Measurements from ENCODE around the gene PIM1. TPM values are rescaled to one million over a fixed set of nuclear protein-coding genes. Genes with fewer than 3 reads are reported as not detected.

The PIM1 gene
- total RNA-seq: 10 to 100 TPM; 42.2 to 89.8 TPM
- polyA plus RNA-seq (ENCODE audit: insufficient read length in 6 of 6): 10 to 100 TPM; 13.1 to 21.5 (median 20.3) TPM
- long read RNA-seq, donor 1, transcript PIM1-201 (6 exons, 2,650 nt): major isoform, 14 of 36 reads
- long read RNA-seq, donor 1, partial matches to known transcripts: 21 of 36 reads
- long read RNA-seq, donor 1, other reads (novel, unspliced or antisense): 0 of 36 reads
- long read RNA-seq, donor 2, transcript PIM1-201 (6 exons, 2,650 nt): major isoform, 9 of 16 reads
- long read RNA-seq, donor 2, partial matches to known transcripts: 7 of 16 reads
- long read RNA-seq, donor 2, other reads (novel, unspliced or antisense): 0 of 16 reads
- long read RNA-seq, donor 3, partial matches to known transcripts: 0 of 4 reads
- long read RNA-seq, donor 3, other reads (novel, unspliced or antisense): 0 of 4 reads
- long read RNA-seq, donor 4, partial matches to known transcripts: 0 of 9 reads
- long read RNA-seq, donor 4, other reads (novel, unspliced or antisense): 7 of 9 reads
- long read RNA-seq, donor 5, transcript PIM1-201 (6 exons, 2,650 nt): major isoform, 6 of 6 reads
- long read RNA-seq, donor 5, partial matches to known transcripts: 0 of 6 reads
- long read RNA-seq, donor 5, other reads (novel, unspliced or antisense): 0 of 6 reads
- long read RNA-seq, donor 6, partial matches to known transcripts: 0 of 3 reads
- long read RNA-seq, donor 6, other reads (novel, unspliced or antisense): 0 of 3 reads
- long read RNA-seq, donor 7, partial matches to known transcripts: 0 of 2 reads
- long read RNA-seq, donor 7, other reads (novel, unspliced or antisense): 0 of 2 reads
- long read RNA-seq, donor 8, transcript PIM1-201 (6 exons, 2,650 nt): major isoform, 5 of 7 reads
- long read RNA-seq, donor 8, partial matches to known transcripts: 0 of 7 reads
- long read RNA-seq, donor 8, other reads (novel, unspliced or antisense): 0 of 7 reads
- long read RNA-seq, donor 9: 0 reads
- long read RNA-seq, donor 10, partial matches to known transcripts: 0 of 5 reads
- long read RNA-seq, donor 10, other reads (novel, unspliced or antisense): 1 of 5 reads
- long read RNA-seq, donor 11, transcript PIM1-201 (6 exons, 2,650 nt): major isoform, 7 of 7 reads
- long read RNA-seq, donor 11, partial matches to known transcripts: 0 of 7 reads
- long read RNA-seq, donor 11, other reads (novel, unspliced or antisense): 0 of 7 reads
- long read RNA-seq, donor 12, transcript PIM1-201 (6 exons, 2,650 nt): major isoform, 8 of 9 reads
- long read RNA-seq, donor 12, partial matches to known transcripts: 0 of 9 reads
- long read RNA-seq, donor 12, other reads (novel, unspliced or antisense): 0 of 9 reads

DNA sequence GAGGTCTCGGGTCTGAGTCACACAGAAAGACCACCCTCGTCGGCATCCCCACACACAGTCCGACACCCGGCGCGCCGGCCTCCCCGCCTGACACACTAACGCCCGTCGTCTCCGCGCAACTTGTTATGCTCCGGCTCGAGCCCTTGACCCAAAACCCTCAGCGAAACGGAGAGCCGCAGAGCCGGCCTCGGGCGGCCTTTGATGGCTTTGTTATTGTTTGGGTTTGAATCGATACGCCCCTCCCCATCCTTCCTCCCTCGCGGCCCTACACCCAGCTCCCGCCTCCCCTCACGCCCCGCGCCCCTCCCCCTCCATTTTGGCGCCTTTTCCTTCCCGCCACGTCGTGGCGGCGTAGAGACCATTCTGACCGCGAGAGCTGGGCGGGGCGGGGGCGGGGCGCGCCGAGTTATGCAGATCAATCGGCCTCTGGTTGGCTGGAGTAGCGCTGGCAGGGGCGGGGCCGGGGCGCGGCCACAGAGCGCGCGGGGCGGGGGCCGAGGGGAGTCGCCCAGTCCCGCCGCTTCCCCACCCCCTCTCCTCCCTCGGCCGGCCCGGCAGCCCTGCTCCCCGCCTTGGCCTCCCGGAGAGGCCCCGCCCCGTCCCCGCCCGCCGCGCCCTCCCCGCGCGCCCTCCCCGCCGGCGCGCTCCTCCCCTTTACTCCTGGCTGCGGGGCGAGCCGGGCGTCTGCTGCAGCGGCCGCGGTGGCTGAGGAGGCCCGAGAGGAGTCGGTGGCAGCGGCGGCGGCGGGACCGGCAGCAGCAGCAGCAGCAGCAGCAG lies at the start of gene PIM1:
Gene PIM1, plus strand, starts transcription at position 657 of the 777 bp plus-strand sequence. CDS start 424 bp downstream, outside the sequence.
- DNase-seq (peak; percentile 97 to 100 (median 99)), ATAC-seq (peak; percentile 87)
- Histone ChIP-seq H3K4me3 (peak within 1 kb of the TSS; percentile 73 to 95), H3K27ac (peak within 1 kb of the TSS; percentile 92 to 97), H3K27me3 (no peaks in the 10 kb centered on the region), H3K4me1 (peaks cover 0 to 37% of the 10 kb centered on the region in 2 donors), H3K36me3 (peaks cover 0 to 33% of the 10 kb centered on the region in 2 donors), H3K9me3 (no peaks in the 10 kb centered on the region)
- intact Hi-C loops (cut with DNase I): loop anchor here (5.0 to 10.0 kb wide), 3 partner anchors 115 to 145 kb away; no protein-coding TSS in a partner anchor
- TF ChIP-seq, protein P1, sequence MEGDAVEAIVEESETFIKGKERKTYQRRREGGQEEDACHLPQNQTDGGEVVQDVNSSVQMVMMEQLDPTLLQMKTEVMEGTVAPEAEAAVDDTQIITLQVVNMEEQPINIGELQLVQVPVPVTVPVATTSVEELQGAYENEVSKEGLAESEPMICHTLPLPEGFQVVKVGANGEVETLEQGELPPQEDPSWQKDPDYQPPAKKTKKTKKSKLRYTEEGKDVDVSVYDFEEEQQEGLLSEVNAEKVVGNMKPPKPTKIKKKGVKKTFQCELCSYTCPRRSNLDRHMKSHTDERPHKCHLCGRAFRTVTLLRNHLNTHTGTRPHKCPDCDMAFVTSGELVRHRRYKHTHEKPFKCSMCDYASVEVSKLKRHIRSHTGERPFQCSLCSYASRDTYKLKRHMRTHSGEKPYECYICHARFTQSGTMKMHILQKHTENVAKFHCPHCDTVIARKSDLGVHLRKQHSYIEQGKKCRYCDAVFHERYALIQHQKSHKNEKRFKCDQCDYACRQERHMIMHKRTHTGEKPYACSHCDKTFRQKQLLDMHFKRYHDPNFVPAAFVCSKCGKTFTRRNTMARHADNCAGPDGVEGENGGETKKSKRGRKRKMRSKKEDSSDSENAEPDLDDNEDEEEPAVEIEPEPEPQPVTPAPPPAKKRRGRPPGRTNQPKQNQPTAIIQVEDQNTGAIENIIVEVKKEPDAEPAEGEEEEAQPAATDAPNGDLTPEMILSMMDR (IDR thresholded peaks at IDR 0.05): no peak

DNA sequence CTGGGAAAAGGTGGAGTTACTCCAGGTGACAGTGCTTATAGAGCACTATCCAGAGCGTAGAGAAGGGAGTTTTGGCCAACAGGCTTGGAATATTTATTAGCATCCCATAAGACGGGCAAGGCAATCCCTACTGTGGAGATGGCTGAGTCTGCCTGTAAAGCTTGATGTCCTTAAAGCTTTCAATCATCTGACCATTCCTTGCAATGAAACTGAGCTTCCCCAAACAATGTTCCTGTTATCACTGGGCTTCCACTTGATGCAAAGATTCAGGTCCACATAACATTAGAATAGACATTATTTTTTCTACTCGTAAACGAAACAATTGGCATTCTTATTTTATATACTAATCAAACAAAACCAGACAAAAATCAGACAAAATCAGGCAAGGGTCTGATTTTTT lies 48.4 kb upstream of the PIM1 start:
- no peak overlapping the region for H3K27ac ChIP-seq
- TF ChIP-seq, protein P1 (IDR thresholded peaks at IDR 0.05): no peak
- intact Hi-C loops (cut with DNase I): no loop called here
- H3K4me1 ChIP-seq: peaks cover 0 to 13% of the 10 kb centered on the region in 2 donors
- DNase-seq: no peak
- no peak overlapping the region for H3K4me3 ChIP-seq
- no peaks in the 10 kb centered on the region for H3K36me3 ChIP-seq
- H3K27me3 ChIP-seq: no peaks in the 10 kb centered on the region
- H3K9me3 ChIP-seq: no peaks in the 10 kb centered on the region
- ATAC-seq: no peak

GRCh38 chr6:37122861-37123260 lies 47.1 kb upstream of the PIM1 start:
- Histone ChIP-seq H3K36me3 (no peaks in the 10 kb centered on the region), H3K4me3 (no peak overlapping the region), H3K27ac (no peak overlapping the region), H3K27me3 (no peaks in the 10 kb centered on the region), H3K4me1 (peaks cover 0 to 15% of the 10 kb centered on the region in 2 donors), H3K9me3 (no peaks in the 10 kb centered on the region)
- ATAC-seq: no peak
- TF ChIP-seq, protein P1 (IDR thresholded peaks at IDR 0.05): no peak
- DNase-seq: no peak
- intact Hi-C loops (cut with DNase I): no loop called here

DNA sequence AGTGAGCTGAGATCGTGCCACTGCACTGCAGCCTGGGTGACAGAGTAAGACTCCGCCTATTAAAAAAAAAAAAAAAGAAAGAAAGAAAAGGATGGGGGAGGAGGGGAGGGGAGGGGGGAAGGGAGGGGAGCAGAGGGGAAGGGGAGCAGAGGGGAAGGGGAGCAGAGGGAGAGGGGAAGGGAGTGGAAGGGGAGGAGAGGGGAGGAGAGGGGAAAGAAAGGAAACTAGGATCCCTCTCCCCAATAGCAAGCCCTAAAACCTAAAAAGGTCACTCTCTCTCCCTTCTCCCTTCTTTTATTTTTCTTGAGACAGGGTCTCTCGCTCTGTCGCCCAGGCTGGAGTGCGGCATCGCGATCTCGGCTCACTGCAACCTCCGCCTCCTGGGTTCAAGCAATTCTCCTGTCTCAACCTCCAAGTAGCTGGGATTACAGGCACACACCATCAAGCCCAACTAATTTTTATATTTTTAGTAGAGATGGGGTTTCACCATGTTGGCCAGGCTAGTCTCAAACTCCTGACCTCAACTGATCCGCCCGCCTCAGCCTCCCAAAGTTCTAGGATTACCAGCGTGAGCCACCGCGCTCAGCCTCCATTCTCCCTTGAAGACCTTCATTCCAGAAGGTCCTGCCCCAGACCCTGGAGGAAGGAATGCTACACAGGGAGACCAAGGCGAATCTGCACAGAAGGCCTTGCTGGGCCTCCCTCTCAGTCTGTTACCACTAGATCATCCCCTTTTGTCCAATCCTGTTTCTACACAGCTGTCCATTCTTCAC lies 45.8 kb upstream of the PIM1 start:
- DNase-seq (no peak), ATAC-seq (no peak)
- H3K27me3 ChIP-seq: no peaks in the 10 kb centered on the region
- no peak overlapping the region for H3K4me3 ChIP-seq
- no peaks in the 10 kb centered on the region for H3K9me3 ChIP-seq
- H3K36me3 ChIP-seq: no peaks in the 10 kb centered on the region
- H3K4me1 ChIP-seq: peaks cover 0 to 23% of the 10 kb centered on the region in 2 donors
- H3K27ac ChIP-seq: no peak overlapping the region
- intact Hi-C loops (cut with DNase I): no loop called here
- TF ChIP-seq, protein P1 (IDR thresholded peaks at IDR 0.05): no peak

All from left lung (tissue), 14 donors.